AG08396 (cell line): ENCODE measurements around the gene ZBTB7B.

Experiments
- DNase-seq: peaks from one replicate; pipeline ENCODE4 v3.0.0; 2012; ENCODE audit warnings: low spot score, mixed read lengths

The ZBTB7B gene

GRCh38 chr1:155002464-155003226, at the start of gene ZBTB7B:
ZBTB7B (plus strand) TSS chr1:155002802; CDS start chr1:155014661, 11,859 bp downstream.
- DNase-seq, result peak; percentile 76

- no peak for DNase-seq
Measured at GRCh38 chr1:154953611-154954038, 49.0 kb upstream of the ZBTB7B start.

GRCh38 chr1:154954541-154954940, 48.1 kb upstream of the ZBTB7B start:
- no peak for DNase-seq

DNA sequence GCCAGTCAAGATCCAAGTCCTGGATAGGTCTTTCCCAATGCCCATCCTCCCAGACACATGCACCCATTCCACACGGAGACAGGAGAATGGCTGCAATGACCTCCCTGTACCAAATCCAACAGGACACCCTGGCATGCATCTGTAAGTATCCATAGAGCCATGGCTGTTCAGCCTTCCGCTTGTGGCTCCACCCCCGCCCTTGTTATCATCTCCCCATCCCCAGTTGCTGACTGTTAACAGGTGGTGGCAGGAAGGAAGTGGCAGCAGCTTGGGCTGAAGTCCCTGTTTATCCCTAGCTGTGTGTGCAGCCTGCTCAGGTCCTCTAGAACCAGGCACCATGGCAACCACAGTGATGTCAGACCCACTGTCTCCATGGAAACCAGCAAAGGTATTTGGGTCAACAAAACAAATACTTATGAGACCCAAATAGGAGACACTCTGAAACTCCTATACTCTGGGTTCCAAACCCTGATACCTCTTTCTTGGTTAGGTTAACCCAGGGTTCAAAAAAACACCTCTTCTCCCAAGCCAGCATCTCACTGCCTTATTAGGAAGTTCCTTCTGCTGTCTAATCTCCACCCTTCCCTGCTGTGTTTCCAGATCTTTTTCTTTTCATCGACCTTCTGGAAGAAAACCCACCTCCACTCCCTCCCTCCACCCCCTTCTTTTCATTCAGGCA, 47.4 kb upstream of the ZBTB7B start:
- DNase-seq, result peak; percentile 81

DNA sequence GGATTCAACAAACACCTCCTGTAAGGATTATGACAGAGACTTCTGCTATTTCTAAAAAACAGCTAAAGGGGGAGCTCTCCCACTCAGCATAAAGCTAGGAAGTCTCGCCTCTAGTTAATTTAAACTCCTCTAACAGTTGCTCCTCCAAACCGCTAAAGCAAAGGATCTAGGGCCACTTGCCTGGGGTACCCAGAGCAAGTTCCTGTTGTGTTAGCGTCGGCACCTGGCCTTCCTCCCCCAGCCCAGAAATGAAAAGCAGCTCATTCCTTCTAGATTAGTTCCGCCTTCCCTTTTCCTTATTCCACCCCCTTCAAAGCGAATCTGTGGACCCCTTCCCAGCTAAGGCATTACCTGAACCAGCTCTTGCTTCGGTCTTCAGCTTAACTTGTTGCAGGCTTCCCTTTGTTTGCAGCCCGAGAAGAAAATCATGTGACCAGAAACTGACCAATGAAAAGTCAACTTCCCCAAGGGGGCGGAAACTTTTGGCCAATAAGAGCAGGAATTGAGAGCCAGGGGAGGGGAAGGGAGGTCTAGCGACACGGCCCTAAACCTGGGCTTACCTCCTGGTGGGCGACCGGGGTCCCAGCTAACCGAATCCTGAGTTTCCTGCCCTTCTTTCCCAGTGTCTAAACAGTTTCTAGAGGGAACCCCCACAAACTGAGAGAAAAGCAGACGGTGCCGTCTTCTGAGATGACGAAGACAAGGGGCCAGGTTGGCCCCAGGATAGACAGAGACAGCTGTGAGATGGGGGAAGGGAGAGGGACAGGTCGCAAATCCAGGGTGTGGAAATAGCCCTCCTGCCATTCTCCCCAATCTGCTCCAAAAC, 46.7 kb upstream of the ZBTB7B start, which contains the start of gene PBXIP1:
Gene PBXIP1, minus strand, starts transcription at position 382 of the 826 bp plus-strand sequence. CDS start 2,378 bp downstream, outside the sequence.
- peak; percentile 94 for DNase-seq

DNA sequence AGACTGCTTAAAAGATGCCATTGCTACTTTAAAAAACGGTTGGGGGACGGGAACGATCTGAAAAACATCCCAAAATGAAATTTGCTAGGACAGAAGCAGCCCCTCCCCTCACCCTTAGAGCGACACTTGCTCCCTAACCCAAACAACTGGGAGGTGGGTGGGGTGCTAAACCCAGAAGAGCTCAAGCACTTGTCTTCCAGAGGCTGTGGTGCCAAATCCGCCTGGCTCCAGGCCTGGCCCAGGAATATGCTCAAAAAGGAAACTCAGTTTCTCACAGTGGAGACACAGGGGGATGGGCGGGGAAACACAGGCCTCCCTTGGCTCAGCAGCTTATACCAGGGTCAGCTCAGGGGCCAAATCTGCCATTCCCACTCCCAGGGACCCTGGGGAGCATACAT, 46.1 kb upstream of the ZBTB7B start:
- DNase-seq, result no peak

- DNase-seq, result no peak
Measured at GRCh38 chr1:154957091-154957657, 45.4 kb upstream of the ZBTB7B start.

GRCh38 chr1:154958036-154958435, 44.6 kb upstream of the ZBTB7B start:
- no peak for DNase-seq

DNA sequence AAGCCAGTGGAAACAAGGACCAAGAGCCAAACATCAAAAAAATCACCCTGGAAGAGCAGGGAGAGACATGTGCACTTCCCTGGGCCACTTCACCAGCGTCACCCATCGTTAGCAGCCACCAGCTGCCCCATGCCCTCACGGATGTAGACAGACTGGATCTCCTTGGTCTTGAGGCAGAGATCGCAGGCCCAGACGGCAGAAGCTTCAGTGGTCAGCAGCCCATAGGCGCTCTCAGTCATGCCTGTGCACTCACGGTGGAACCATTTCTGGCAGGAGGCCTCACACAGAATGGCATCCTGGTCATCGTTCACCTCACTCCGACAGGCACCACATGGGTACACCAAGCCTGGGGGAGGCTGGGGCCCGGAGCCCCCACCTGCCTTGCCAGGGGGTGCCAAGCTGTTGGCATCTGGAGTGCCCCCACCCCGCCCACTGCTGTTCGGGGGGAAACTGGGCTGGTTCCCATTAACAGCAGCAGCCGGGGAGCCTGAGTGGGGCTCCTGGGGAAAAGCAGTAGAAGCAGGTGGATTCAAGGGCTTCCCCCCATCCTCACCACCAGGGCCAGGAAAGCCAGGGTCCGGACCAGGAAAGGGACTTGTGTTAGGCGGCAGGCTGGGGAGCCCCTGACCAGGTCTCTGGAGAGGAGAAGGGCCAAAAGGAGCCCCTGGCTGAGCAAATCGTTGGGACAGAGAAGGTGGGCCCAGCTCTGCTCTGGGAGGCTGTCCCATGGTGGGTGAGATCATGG, 43.7 kb upstream of the ZBTB7B start:
- no peak for DNase-seq

DNA sequence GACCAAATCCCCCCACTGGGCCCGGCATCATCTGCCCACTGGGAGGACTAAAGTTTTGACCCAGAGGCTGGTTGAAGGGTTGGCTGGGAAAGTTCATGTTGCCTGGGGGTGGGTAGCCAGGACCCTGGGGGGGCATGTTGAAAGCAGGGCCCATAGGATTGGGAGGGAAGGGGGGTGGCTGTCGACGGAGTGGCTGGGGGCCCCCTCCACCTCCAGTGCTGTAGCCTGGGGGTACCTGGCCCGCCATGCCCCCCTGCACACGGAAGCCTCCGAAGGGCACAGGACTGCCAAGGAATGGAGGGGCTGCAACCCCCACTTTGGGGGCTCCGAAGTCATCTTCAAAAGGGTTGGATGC, 43.2 kb upstream of the ZBTB7B start:
- no peak for DNase-seq

DNA sequence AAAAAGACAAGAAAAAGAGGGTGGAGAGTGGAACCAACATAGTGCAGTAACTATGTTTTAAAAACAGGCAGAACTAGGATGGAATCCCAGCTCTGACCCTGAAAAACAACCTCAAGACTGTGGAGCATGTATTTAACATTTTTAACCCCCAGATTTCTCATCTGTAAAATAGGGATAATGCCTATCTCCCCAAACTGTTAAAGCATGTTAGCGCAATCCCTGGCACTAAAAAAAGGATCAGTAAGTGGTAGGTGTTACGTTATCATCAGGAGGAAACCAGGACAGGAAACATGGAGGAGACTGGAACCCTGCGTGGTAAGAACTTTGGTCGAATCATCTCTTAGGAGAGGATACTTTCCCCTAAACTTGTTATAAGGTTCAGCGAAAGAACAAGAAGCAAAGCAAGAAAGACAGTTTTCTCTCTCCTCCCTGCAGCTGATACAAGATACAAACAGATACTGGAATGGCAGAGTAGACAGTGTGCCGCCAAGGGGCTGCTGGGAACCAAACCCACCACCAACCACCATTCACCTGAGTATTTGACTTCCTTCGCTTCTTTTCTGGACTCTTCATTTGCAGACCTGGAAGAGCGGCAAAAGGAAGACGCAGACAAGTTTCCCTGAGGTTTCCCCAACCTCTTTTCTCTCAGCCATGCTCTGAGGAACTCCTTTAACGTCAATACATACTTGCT, 42.0 kb upstream of the ZBTB7B start:
- DNase-seq, result no peak

- peak; percentile 86 for DNase-seq
Measured at GRCh38 chr1:154961207-154962155, 41.1 kb upstream of the ZBTB7B start, which contains the start of gene PYGO2. PYGO2 (minus strand) TSS chr1:154961782; CDS start chr1:154961576, 206 bp downstream.

DNA sequence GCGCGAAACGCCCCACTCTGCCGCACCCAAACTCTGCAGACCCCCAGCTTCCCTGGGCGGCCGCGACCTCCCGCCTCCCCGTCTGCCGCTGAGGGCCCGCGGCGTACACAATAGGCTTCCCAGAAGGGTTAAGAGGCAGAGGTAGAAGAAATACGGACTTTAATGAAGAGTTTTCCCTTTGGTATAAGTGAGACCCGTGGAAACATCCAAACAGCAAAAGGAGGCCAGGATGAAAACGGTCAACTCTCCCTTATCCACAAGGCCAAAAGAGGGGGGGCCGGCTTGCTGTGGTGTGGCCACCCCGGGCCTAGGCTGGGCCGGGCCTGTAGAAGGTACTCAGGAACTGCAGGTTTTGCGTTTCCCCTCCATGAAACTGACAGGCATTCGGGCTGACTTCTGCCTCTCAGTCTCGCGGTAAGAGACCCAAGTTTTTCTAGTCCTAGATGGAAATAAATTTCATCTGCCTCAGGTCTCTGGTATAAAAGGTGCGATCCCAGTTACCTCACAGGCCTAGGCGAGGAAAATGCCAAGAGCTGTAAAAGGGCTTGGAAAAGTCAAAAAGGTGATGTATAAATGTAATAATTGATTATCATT, 40.3 kb upstream of the ZBTB7B start:
- DNase-seq, result no peak

GRCh38 chr1:154962795-154963330, 39.7 kb upstream of the ZBTB7B start:
- no peak for DNase-seq

DNA sequence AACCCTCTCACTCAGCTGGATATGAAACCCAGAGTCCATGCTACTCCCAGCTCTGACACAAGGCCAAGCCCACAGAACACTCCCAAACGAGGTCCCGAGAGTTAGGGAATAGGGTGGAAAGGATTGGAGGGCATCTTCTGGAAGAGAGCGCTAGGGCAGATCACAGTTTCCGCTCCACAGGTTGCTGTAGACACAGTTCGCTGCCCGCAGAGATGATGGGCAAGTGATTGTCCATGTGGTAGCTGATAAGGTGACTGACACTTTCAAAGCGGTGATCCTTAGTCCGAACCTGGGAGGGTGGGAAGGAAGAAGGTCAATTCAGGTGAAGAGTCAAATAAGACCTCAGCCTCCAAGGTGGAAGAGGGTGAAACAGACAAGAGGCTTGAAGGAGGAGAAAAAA, 39.0 kb upstream of the ZBTB7B start:
- no peak for DNase-seq

GRCh38 chr1:154964359-154964758, 38.2 kb upstream of the ZBTB7B start:
- no peak for DNase-seq

- DNase-seq, result no peak
Measured at GRCh38 chr1:154966111-154966510, 36.5 kb upstream of the ZBTB7B start.

- no peak for DNase-seq
Measured at GRCh38 chr1:154967331-154967950, 35.2 kb upstream of the ZBTB7B start.
